NOMO-1 treated with DMSO at 0.1 percent for 48 hours (cell line): ENCODE data around the gene PLIN4.
"Not testable (repeated sequence)": the region's sequence is repeated elsewhere in the genome, so short reads cannot be mapped to it uniquely, and the experiment has no call there.

Source experiments
- DNase-seq: peaks from one replicate; lab custom pipeline; 2025; ENCODE audit not compliant: unreplicated experiment; lab: John Stamatoyannopoulos, UW

The PLIN4 gene

GRCh38 chr19:4547303-4548237, 29.3 kb upstream of the PLIN4 start:
- peak; percentile 34 for DNase-seq

GRCh38 chr19:4543842-4544647, 25.8 kb upstream of the PLIN4 start:
- DNase-seq = no peak

- peak; percentile 71 for DNase-seq
These were observed 24.9 kb upstream of the PLIN4 start for GRCh38 chr19:4542896-4543841.

- DNase-seq = not testable (repeated sequence)
These were observed 23.5 kb upstream of the PLIN4 start for GRCh38 chr19:4541806-4542145.

- DNase-seq = peak; percentile 84
These were observed 23.0 kb upstream of the PLIN4 start for GRCh38 chr19:4541114-4541805.

- peak; percentile 89 for DNase-seq
These were observed 21.7 kb upstream of the PLIN4 start, which contains the start of gene LRG1 for GRCh38 chr19:4539693-4540581. Gene LRG1 (minus strand): TSS chr19:4540036. CDS start chr19:4540013, 23 bp downstream.

- DNase-seq = no peak
These were observed 20.9 kb upstream of the PLIN4 start for GRCh38 chr19:4539169-4539692.

- no peak for DNase-seq
These were observed 20.3 kb upstream of the PLIN4 start for GRCh38 chr19:4538601-4538954.

GRCh38 chr19:4537953-4538600, 19.8 kb upstream of the PLIN4 start:
- DNase-seq = no peak

- no peak for DNase-seq
These were observed 18.5 kb upstream of the PLIN4 start for GRCh38 chr19:4536798-4537197.

GRCh38 chr19:4534836-4535658, 16.8 kb upstream of the PLIN4 start, which contains the start of gene PLIN5:
Gene PLIN5 (minus strand): TSS chr19:4535224. CDS start chr19:4534074, 1,150 bp downstream.
- DNase-seq = peak; percentile 29

GRCh38 chr19:4533835-4534424, 15.6 kb upstream of the PLIN4 start:
- DNase-seq = no peak

GRCh38 chr19:4533334-4533733, 15.0 kb upstream of the PLIN4 start:
- no peak for DNase-seq

GRCh38 chr19:4531562-4532165, 13.4 kb upstream of the PLIN4 start:
- DNase-seq = no peak

GRCh38 chr19:4529924-4530522, 11.7 kb upstream of the PLIN4 start:
- no peak for DNase-seq

- DNase-seq = no peak
These were observed 10.6 kb upstream of the PLIN4 start for GRCh38 chr19:4528843-4529242.
